HG03135 (cell line): ENCODE data around the gene FOXK2.

ENCODE experiments used
- ATAC-seq: cut with Tn5 transposase; IDR thresholded peaks from one replicate; pipeline ENCODE4 v1.9.1; 2021; ENCODE audit warnings: mild to moderate bottlenecking, moderate library complexity; ENCODE audit not compliant: unreplicated experiment

Gene FOXK2

GRCh38 chr17:82518826-82519810, at the start of gene FOXK2:
FOXK2 (plus strand) TSS chr17:82519732; CDS start chr17:82519889, 157 bp downstream.
- ATAC-seq: peak; percentile 92

- no peak for ATAC-seq
Observed at GRCh38 chr17:82470065-82470464, 49.5 kb upstream of the FOXK2 start.

GRCh38 chr17:82474223-82475010, 45.1 kb upstream of the FOXK2 start:
- ATAC-seq: no peak

GRCh38 chr17:82475458-82475857, 44.1 kb upstream of the FOXK2 start:
- no peak for ATAC-seq

GRCh38 chr17:82477934-82478333, 41.6 kb upstream of the FOXK2 start:
- ATAC-seq: no peak

GRCh38 chr17:82479602-82480001, 39.9 kb upstream of the FOXK2 start:
- ATAC-seq: no peak

- ATAC-seq: no peak
Observed at GRCh38 chr17:82480318-82480717, 39.2 kb upstream of the FOXK2 start.

- ATAC-seq: no peak
Observed at GRCh38 chr17:82483204-82483660, 36.3 kb upstream of the FOXK2 start.

- ATAC-seq: no peak
Observed at GRCh38 chr17:82483836-82484235, 35.7 kb upstream of the FOXK2 start.

GRCh38 chr17:82486231-82487094, 33.1 kb upstream of the FOXK2 start:
- no peak for ATAC-seq

GRCh38 chr17:82487910-82488309, 31.6 kb upstream of the FOXK2 start:
- no peak for ATAC-seq

- ATAC-seq: no peak
Observed at GRCh38 chr17:82489117-82489516, 30.4 kb upstream of the FOXK2 start.

- ATAC-seq: no peak
Observed at GRCh38 chr17:82489851-82490511, 29.6 kb upstream of the FOXK2 start.

GRCh38 chr17:82490512-82491195, 28.9 kb upstream of the FOXK2 start:
- no peak for ATAC-seq

- no peak for ATAC-seq
Observed at GRCh38 chr17:82491196-82491530, 28.4 kb upstream of the FOXK2 start.

- ATAC-seq: no peak
Observed at GRCh38 chr17:82491533-82491932, 28.0 kb upstream of the FOXK2 start.

- no peak for ATAC-seq
Observed at GRCh38 chr17:82492643-82493225, 26.8 kb upstream of the FOXK2 start.

GRCh38 chr17:82493226-82493781, 26.2 kb upstream of the FOXK2 start:
- no peak for ATAC-seq
